GM19351 (cell line): ENCODE results near the gene LRMDA.
"Not testable (repeated sequence)": the region's sequence is repeated elsewhere in the genome, so short reads cannot be mapped to it uniquely, and the experiment has no call there.

Source experiments
- ATAC-seq: cut with Tn5 transposase; IDR thresholded peaks from one replicate; pipeline ENCODE4 v1.9.1; 2021; ENCODE audit warnings: mild to moderate bottlenecking, moderate library complexity; ENCODE audit not compliant: unreplicated experiment

Gene LRMDA

GRCh38 chr10:76563286-76563685 lies 1131.9 kb downstream of the LRMDA start:
- ATAC-seq: no peak

- ATAC-seq: no peak
Measured at GRCh38 chr10:76572021-76572420, 1140.6 kb downstream of the LRMDA start.

- ATAC-seq: no peak
Measured at GRCh38 chr10:76576276-76576962, 1145.0 kb downstream of the LRMDA start.

GRCh38 chr10:76577455-76577854 lies 1146.0 kb downstream of the LRMDA start:
- no peak for ATAC-seq

GRCh38 chr10:76581506-76582256 lies 1150.3 kb downstream of the LRMDA start:
- no peak for ATAC-seq

- no peak for ATAC-seq
Measured at GRCh38 chr10:76582531-76582930, 1151.1 kb downstream of the LRMDA start.

- no peak for ATAC-seq
Measured at GRCh38 chr10:76583711-76584161, 1152.3 kb downstream of the LRMDA start.

GRCh38 chr10:76584466-76584865 lies 1153.0 kb downstream of the LRMDA start:
- ATAC-seq: not testable (repeated sequence)
